ENCODE results near the gene DMD.
"Not testable (repeated sequence)": the region's sequence is repeated elsewhere in the genome, so short reads cannot be mapped to it uniquely, and the experiment has no call there.

Gene DMD

GRCh38 chrX:33184803-33185202, 26.5 kb downstream of the DMD start:
- not testable (repeated sequence) for DNase-seq (ENCODE audit: low spot score); H3K27ac Mint-ChIP-seq; H3K36me3 Mint-ChIP-seq (ENCODE audit: low read depth); H3K9me3 Mint-ChIP-seq; H3K4me1 Mint-ChIP-seq (ENCODE audit: low read depth); H3K4me3 Mint-ChIP-seq; H3K27me3 Mint-ChIP-seq (ENCODE audit: low read depth)

- H3K36me3 Mint-ChIP-seq (ENCODE audit: low read depth): no peaks in the 10 kb centered on the region
- no peak for DNase-seq (ENCODE audit: low spot score)
These were observed 28.0 kb downstream of the DMD start for GRCh38 chrX:33183361-33183760.

GRCh38 chrX:33178690-33179089, 32.7 kb downstream of the DMD start:
- no peaks in the 10 kb centered on the region for H3K4me1 Mint-ChIP-seq (ENCODE audit: low read depth)
- H3K36me3 Mint-ChIP-seq (ENCODE audit: low read depth): no peaks in the 10 kb centered on the region
- no peak for DNase-seq (ENCODE audit: low spot score)
- H3K9me3 Mint-ChIP-seq: peaks cover 6% of the 10 kb centered on the region
- no peaks in the 10 kb centered on the region for H3K27me3 Mint-ChIP-seq (ENCODE audit: low read depth)
- no peak overlapping the region for H3K4me3 Mint-ChIP-seq
- H3K27ac Mint-ChIP-seq: no peak overlapping the region

More at GRCh38 chrX:33183361-33183760, 28.0 kb downstream of the DMD start:
- no peak overlapping the region for H3K27ac Mint-ChIP-seq
- no peaks in the 10 kb centered on the region for H3K4me1 Mint-ChIP-seq (ENCODE audit: low read depth)
- peaks cover 3% of the 10 kb centered on the region for H3K9me3 Mint-ChIP-seq
- no peaks in the 10 kb centered on the region for H3K27me3 Mint-ChIP-seq (ENCODE audit: low read depth)
- no peak overlapping the region for H3K4me3 Mint-ChIP-seq

- H3K4me3 Mint-ChIP-seq: no peak overlapping the region
- no peaks in the 10 kb centered on the region for H3K4me1 Mint-ChIP-seq (ENCODE audit: low read depth)
- H3K27me3 Mint-ChIP-seq (ENCODE audit: low read depth): no peaks in the 10 kb centered on the region
- DNase-seq (ENCODE audit: low spot score): no peak
- no peak overlapping the region for H3K27ac Mint-ChIP-seq
- peaks cover 6% of the 10 kb centered on the region for H3K9me3 Mint-ChIP-seq
- H3K36me3 Mint-ChIP-seq (ENCODE audit: low read depth): no peaks in the 10 kb centered on the region
These were observed 33.1 kb downstream of the DMD start for GRCh38 chrX:33178218-33178617.

DNA sequence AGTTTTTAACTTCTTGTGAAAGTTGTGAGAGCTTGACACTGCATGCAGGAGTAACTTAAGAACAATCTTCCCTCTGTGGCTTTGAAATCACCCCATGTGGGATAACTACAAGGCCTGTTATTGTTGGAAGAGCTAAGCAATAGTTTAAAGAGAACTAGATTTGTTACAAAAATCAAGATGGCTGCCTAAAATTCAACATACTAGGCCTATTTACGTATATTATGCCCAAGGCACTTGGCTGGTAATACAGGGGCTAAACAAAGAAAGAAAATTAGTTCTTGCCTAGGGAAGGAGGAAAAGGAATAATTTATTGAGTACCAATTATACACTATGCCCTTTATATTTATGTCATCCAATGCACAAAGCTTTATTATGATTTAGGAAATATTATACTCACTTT, 36.1 kb downstream of the DMD start:
- H3K36me3 Mint-ChIP-seq (ENCODE audit: low read depth): no peaks in the 10 kb centered on the region
- H3K27ac Mint-ChIP-seq: no peak overlapping the region
- DNase-seq (ENCODE audit: low spot score): no peak
- H3K4me3 Mint-ChIP-seq: no peak overlapping the region
- no peaks in the 10 kb centered on the region for H3K4me1 Mint-ChIP-seq (ENCODE audit: low read depth)
- H3K9me3 Mint-ChIP-seq: peaks cover 6% of the 10 kb centered on the region
- H3K27me3 Mint-ChIP-seq (ENCODE audit: low read depth): no peaks in the 10 kb centered on the region

DNA sequence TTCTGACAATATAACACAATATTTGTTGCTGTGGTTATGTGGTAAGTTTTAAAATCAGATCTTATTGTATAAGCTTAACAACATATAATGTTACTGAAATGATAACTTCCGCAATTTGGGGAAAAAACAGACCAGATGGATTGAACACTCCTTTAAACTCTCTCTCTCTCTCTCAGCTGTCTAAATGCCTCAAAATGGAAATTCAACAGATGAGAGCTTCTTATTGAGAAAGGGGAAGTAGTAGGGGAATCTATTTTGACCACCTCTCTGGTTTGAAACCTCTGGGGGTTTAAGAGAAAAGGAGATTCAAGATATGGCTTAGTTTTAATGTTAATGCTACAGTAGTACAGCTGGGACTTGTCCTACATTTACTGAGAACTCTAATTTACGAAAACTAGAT, 40.3 kb downstream of the DMD start:
- no peak overlapping the region for H3K27ac Mint-ChIP-seq
- H3K36me3 Mint-ChIP-seq (ENCODE audit: low read depth): no peaks in the 10 kb centered on the region
- no peaks in the 10 kb centered on the region for H3K27me3 Mint-ChIP-seq (ENCODE audit: low read depth)
- H3K4me1 Mint-ChIP-seq (ENCODE audit: low read depth): no peaks in the 10 kb centered on the region
- H3K9me3 Mint-ChIP-seq: peaks cover 6% of the 10 kb centered on the region
- no peak overlapping the region for H3K4me3 Mint-ChIP-seq
- DNase-seq (ENCODE audit: low spot score): no peak

GRCh38 chrX:33161829-33162228, 49.5 kb downstream of the DMD start:
- Mint-ChIP-seq H3K27me3 (ENCODE audit: low read depth) (no peaks in the 10 kb centered on the region), H3K9me3 (peaks cover 11% of the 10 kb centered on the region), H3K4me3 (no peak overlapping the region), H3K4me1 (ENCODE audit: low read depth) (no peaks in the 10 kb centered on the region), H3K36me3 (ENCODE audit: low read depth) (no peaks in the 10 kb centered on the region), H3K27ac (no peak overlapping the region)
- DNase-seq (ENCODE audit: low spot score): no peak

GRCh38 chrX:33160273-33160672, 51.1 kb downstream of the DMD start:
- Mint-ChIP-seq H3K27me3 (ENCODE audit: low read depth) (no peaks in the 10 kb centered on the region), H3K27ac (no peak overlapping the region), H3K9me3 (peaks cover 7% of the 10 kb centered on the region), H3K4me1 (ENCODE audit: low read depth) (no peaks in the 10 kb centered on the region), H3K4me3 (no peak overlapping the region), H3K36me3 (ENCODE audit: low read depth) (no peaks in the 10 kb centered on the region)
- DNase-seq (ENCODE audit: low spot score): no peak

DNA sequence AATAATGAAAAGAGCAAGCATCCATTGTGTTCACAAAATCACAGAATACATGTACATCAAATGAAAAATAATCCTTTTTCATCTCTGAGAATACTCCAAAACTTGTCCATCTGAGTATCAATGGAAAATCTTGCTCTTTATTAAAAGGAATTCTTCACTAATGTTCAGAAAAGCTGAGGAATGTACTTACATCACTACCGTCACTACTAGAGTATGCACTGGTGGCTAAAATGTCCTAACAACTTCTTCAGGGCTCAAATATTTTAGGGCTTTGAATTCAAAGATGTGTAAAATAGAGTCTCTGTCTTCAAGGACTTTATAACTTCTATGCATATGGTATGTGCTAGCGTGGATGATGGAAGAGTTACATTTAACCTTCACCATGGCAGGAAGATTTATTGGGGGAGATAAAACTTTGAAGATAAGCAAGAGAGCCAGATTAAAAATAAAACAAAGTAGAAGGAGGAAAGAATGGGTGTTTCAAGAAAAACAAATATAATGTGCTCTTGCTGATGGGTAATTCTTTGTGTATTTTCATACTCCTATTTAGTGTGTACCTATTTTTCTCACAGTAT, 55.1 kb downstream of the DMD start:
- no peak overlapping the region for H3K4me3 Mint-ChIP-seq

DNA sequence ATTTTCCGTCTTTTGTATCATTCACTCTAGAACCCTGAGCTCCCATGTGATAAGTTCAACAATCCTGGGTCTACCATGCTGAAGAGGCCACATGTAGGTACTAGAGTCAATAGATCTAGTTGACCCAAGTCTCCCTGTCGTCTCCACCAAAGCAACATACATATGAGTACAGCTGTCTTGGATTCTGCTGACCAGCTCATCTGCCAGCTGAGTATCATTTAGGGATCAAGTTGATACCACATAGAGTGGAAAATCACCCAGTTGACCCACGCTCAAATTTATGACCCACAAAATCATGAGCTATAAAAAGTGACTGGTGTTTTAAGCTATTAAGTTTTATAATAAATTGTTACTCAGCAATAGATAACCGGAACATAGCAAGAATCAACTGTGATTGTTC, 61.8 kb downstream of the DMD start:
- H3K27me3 Mint-ChIP-seq (ENCODE audit: low read depth): no peaks in the 10 kb centered on the region
- no peak overlapping the region for H3K27ac Mint-ChIP-seq
- no peaks in the 10 kb centered on the region for H3K9me3 Mint-ChIP-seq

More for the DNA sequence above, 55.1 kb downstream of the DMD start:
- H3K9me3 Mint-ChIP-seq: no peaks in the 10 kb centered on the region
- no peak overlapping the region for H3K27ac Mint-ChIP-seq
- H3K27me3 Mint-ChIP-seq (ENCODE audit: low read depth): no peaks in the 10 kb centered on the region
- no peak for DNase-seq (ENCODE audit: low spot score)
- H3K4me1 Mint-ChIP-seq (ENCODE audit: low read depth): no peaks in the 10 kb centered on the region
- no peaks in the 10 kb centered on the region for H3K36me3 Mint-ChIP-seq (ENCODE audit: low read depth)

DNA sequence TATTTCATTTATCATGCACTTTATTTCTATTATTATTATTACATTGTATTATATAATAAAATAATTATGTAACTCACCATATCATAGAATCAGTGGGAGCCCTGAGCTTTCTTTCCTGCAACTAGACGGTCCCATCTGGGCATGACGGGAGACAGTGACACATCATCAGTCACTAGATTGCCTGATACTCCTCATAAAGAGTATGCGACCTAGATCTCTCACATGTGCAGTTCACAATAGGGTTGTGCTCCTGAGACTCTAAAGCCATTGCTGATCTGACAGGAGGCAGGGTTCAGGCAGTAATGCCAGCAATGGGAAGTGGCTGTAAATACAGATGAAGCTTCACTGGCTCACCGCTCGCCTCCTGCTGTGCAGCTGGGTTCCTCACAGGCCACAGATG, 62.3 kb downstream of the DMD start:
- Mint-ChIP-seq H3K27ac (no peak overlapping the region), H3K4me3 (no peak overlapping the region), H3K27me3 (ENCODE audit: low read depth) (no peaks in the 10 kb centered on the region), H3K9me3 (no peaks in the 10 kb centered on the region), H3K36me3 (ENCODE audit: low read depth) (no peaks in the 10 kb centered on the region), H3K4me1 (ENCODE audit: low read depth) (no peaks in the 10 kb centered on the region)
- DNase-seq (ENCODE audit: low spot score): no peak

More for the DNA sequence above, 61.8 kb downstream of the DMD start:
- DNase-seq (ENCODE audit: low spot score): no peak
- Mint-ChIP-seq H3K36me3 (ENCODE audit: low read depth) (no peaks in the 10 kb centered on the region), H3K4me1 (ENCODE audit: low read depth) (no peaks in the 10 kb centered on the region), H3K4me3 (no peak overlapping the region)

- no peaks in the 10 kb centered on the region for H3K36me3 Mint-ChIP-seq (ENCODE audit: low read depth)
These were observed 69.0 kb downstream of the DMD start for GRCh38 chrX:33142331-33142730.

DNA sequence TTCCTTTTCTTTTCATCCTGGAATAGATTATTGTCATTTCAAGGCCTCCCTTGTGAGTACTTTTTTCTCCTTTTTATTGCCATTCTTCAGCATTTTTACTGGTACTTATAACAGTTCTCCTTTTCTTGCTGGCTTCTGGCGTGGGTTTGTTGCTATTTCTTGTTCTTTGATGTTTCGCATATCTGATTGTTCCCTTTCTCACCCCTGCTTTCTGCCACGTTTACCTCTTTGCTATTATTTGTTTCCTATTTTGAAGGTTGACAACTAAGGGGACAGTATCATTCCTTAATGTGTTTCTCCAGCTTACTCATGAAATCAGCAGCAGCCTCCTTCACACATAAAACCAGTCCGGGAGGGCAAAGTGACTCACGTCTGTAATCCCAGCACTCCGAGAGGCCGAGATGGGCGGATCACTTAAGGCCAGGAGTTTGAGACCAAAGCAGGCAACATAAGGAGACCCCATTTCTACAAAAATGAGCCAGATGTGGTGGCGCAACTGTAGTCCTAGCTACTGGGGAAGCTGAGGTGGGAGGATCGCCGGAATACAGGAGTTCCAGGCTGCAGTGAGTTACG, 72.6 kb downstream of the DMD start:
- H3K9me3 Mint-ChIP-seq: no peaks in the 10 kb centered on the region

More at GRCh38 chrX:33142331-33142730, 69.0 kb downstream of the DMD start:
- Mint-ChIP-seq H3K9me3 (no peaks in the 10 kb centered on the region), H3K27ac (no peak overlapping the region), H3K4me3 (no peak overlapping the region), H3K4me1 (ENCODE audit: low read depth) (no peaks in the 10 kb centered on the region), H3K27me3 (ENCODE audit: low read depth) (no peaks in the 10 kb centered on the region)
- DNase-seq (ENCODE audit: low spot score): no peak

DNA sequence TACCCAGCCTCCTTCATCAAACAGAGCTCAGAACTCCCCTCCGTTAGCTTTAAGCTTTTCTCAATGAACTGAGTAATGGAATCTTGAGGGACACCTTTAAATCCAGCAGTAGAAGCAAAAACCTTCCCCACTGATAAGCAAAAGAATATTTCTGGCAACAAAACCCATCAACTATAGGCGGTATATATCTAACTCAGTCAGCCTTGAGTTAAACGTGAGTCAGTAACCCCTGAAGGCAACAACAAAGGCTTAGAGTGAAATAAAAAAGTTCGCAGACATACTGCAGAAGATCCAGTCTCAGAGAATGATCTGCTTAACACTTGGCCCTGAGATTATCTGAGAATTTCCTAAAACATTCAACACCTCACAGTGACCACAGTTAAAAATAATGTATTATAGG, 77.2 kb downstream of the DMD start:
- Mint-ChIP-seq H3K27ac (no peak overlapping the region), H3K36me3 (ENCODE audit: low read depth) (no peaks in the 10 kb centered on the region), H3K4me1 (ENCODE audit: low read depth) (no peaks in the 10 kb centered on the region), H3K4me3 (no peak overlapping the region), H3K9me3 (no peaks in the 10 kb centered on the region), H3K27me3 (ENCODE audit: low read depth) (no peaks in the 10 kb centered on the region)
- no peak for DNase-seq (ENCODE audit: low spot score)

More for the DNA sequence above, 72.6 kb downstream of the DMD start:
- Mint-ChIP-seq H3K4me3 (no peak overlapping the region), H3K36me3 (ENCODE audit: low read depth) (no peaks in the 10 kb centered on the region), H3K27ac (no peak overlapping the region), H3K27me3 (ENCODE audit: low read depth) (no peaks in the 10 kb centered on the region), H3K4me1 (ENCODE audit: low read depth) (no peaks in the 10 kb centered on the region)
- no peak for DNase-seq (ENCODE audit: low spot score)

DNA sequence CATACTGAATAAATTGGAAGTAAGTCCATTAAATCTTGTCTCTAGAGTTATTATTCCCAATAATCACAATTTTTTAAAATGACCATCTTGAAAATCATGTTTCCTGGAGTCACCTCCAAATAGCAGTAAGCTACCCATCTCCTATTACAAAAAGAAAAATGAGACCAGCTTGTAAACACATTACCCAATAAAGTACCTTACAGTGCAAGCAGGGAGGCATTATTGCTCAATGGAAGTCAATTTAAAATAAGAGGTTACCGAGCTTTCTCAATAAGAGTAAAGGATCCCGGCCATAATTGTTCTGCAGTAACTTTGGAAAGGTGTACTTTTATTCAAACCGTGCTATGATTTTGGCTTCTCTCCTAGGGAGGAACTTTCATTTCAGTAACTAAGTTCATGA, 78.0 kb downstream of the DMD start:
- no peak overlapping the region for H3K4me3 Mint-ChIP-seq
- no peaks in the 10 kb centered on the region for H3K36me3 Mint-ChIP-seq (ENCODE audit: low read depth)
- H3K27ac Mint-ChIP-seq: no peak overlapping the region
- no peak for DNase-seq (ENCODE audit: low spot score)
- H3K27me3 Mint-ChIP-seq (ENCODE audit: low read depth): no peaks in the 10 kb centered on the region
- H3K9me3 Mint-ChIP-seq: no peaks in the 10 kb centered on the region
- no peaks in the 10 kb centered on the region for H3K4me1 Mint-ChIP-seq (ENCODE audit: low read depth)

Measured in T-helper 2 cell treated with Interferon-gamma antibody and Interleukin-4, amounts not matched to agents 5 μg/mL and 100 μg/mL, for 36 hours (primary cell).